HG02642 (cell line): ENCODE measurements around the gene RARB.

ENCODE experiments used
- ATAC-seq: cut with Tn5 transposase; IDR thresholded peaks from one replicate; pipeline ENCODE4 v1.9.1; 2021; ENCODE audit warnings: mild to moderate bottlenecking; ENCODE audit not compliant: unreplicated experiment, poor library complexity

Gene RARB

GRCh38 chr3:25420885-25421284 is 7.2 kb upstream of the RARB start:
- ATAC-seq, result no peak

- no peak for ATAC-seq
Measured at GRCh38 chr3:25421747-25422146, 6.3 kb upstream of the RARB start.

GRCh38 chr3:25423780-25424588 is 4.1 kb upstream of the RARB start:
- no peak for ATAC-seq

GRCh38 chr3:25424614-25425013 is 3.4 kb upstream of the RARB start:
- ATAC-seq, result no peak

GRCh38 chr3:25426408-25426807 is 1.7 kb upstream of the RARB start:
- no peak for ATAC-seq

GRCh38 chr3:25427155-25427554 is 908 bp upstream of the RARB start:
- no peak for ATAC-seq

- ATAC-seq, result no peak
Measured at GRCh38 chr3:25427563-25427941, 511 bp upstream of the RARB start.

- ATAC-seq, result no peak
Measured at GRCh38 chr3:25428789-25429335, 799 bp downstream of the RARB start.

GRCh38 chr3:25429361-25430286 is 1.6 kb downstream of the RARB start:
- ATAC-seq, result no peak

GRCh38 chr3:25430287-25430934 is 2.3 kb downstream of the RARB start:
- ATAC-seq, result no peak

- no peak for ATAC-seq
Measured at GRCh38 chr3:25430935-25431770, 3.1 kb downstream of the RARB start.

GRCh38 chr3:25432176-25432720 is 4.2 kb downstream of the RARB start:
- ATAC-seq, result no peak

GRCh38 chr3:25433106-25433505 is 5.0 kb downstream of the RARB start:
- no peak for ATAC-seq

- no peak for ATAC-seq
Measured at GRCh38 chr3:25433868-25434267, 5.8 kb downstream of the RARB start.

GRCh38 chr3:25437953-25438352 is 9.9 kb downstream of the RARB start:
- ATAC-seq, result no peak

GRCh38 chr3:25438791-25439555 is 10.9 kb downstream of the RARB start:
- ATAC-seq, result no peak

GRCh38 chr3:25441234-25441856 is 13.3 kb downstream of the RARB start:
- no peak for ATAC-seq

- ATAC-seq, result no peak
Measured at GRCh38 chr3:25442486-25442885, 14.4 kb downstream of the RARB start.
